Caco-2 (cell line): ENCODE results near the gene PAIP2B. TPM values are rescaled to one million over a fixed set of nuclear protein-coding genes. Genes with fewer than 3 reads are reported as not detected.

ENCODE experiments used
- BruUV-seq: library from RNA; stranded (reverse); fragments of 400-500 nt; replicated peaks from 2 replicates; lab custom pipeline; 2021; lab: Mats Ljungman, UMichigan
- CTCF ChIA-PET: fragments of 300-600 bp; sonication (Branson Sonifier 250); formaldehyde crosslinking; loops from one replicate; lab custom pipeline; 2022; ENCODE audit warnings: antibody characterized with exemption; lab: Charles Lee
- POLR2A ChIA-PET: fragments of 300-600 bp; sonication (Branson Sonifier 250); formaldehyde crosslinking; loops from one replicate; lab custom pipeline; 2022; ENCODE audit warnings: antibody characterized with exemption; lab: Charles Lee
- DNase-seq, 2 experiments: peaks; one replicate each; pipeline versions ENCODE4 v3.0.0 to v3.0.0-alpha.2; 2020 to 2022
- H3K27me3 ChIP-seq: replicated peaks from 2 replicates; pipeline ENCODE4 v1.6.0; 2011; ENCODE audit warnings: low read length; ENCODE audit not compliant: control insufficient read depth, insufficient read depth
- H3K36me3 ChIP-seq: 2 replicates; pipeline ENCODE4 v1.5.1; 2011; ENCODE audit warnings: low read length; ENCODE audit not compliant: control insufficient read depth, insufficient read depth
- H3K4me1 ChIP-seq: fragments of 250-450 bp; sonication (Bioruptor Pico); 2 replicates; pipeline ENCODE4 v1.5.1; 2020; ENCODE audit warnings: mild to moderate bottlenecking
- H3K4me3 ChIP-seq: 2 replicates; pipeline ENCODE4 v1.5.1; 2011; ENCODE audit warnings: low read depth, mild to moderate bottlenecking, control low read depth, low read length
- H3K9me3 ChIP-seq: fragments of 250-450 bp; sonication (Bioruptor Pico); 2 replicates; pipeline ENCODE4 v1.5.1; 2020; ENCODE audit warnings: mild to moderate bottlenecking, moderate library complexity
- H3K27ac Mint-ChIP-seq: one replicate; pipeline ENCODE4 v1.8.0; 2022; ENCODE audit warnings: mixed read lengths; ENCODE audit not compliant: unreplicated experiment
- H3K27me3 Mint-ChIP-seq: one replicate; pipeline ENCODE4 v1.8.0; 2022; ENCODE audit warnings: mixed read lengths; ENCODE audit not compliant: insufficient read depth, unreplicated experiment
- H3K36me3 Mint-ChIP-seq: one replicate; pipeline ENCODE4 v1.8.0; 2022; ENCODE audit warnings: mild to moderate bottlenecking, mixed read lengths; ENCODE audit not compliant: insufficient read depth, unreplicated experiment
- H3K4me1 Mint-ChIP-seq: one replicate; pipeline ENCODE4 v1.8.0; 2022; ENCODE audit warnings: low read depth, mixed read lengths; ENCODE audit not compliant: unreplicated experiment
- H3K4me3 Mint-ChIP-seq: one replicate; pipeline ENCODE4 v1.8.0; 2022; ENCODE audit warnings: mild to moderate bottlenecking, moderate library complexity, mixed read lengths; ENCODE audit not compliant: unreplicated experiment
- H3K9me3 Mint-ChIP-seq: one replicate; pipeline ENCODE4 v1.8.0; 2022; ENCODE audit warnings: mixed read lengths; ENCODE audit not compliant: unreplicated experiment
- intact Hi-C: fragments of 100-400 bp; cut with micrococcal nuclease; formaldehyde crosslinking; loops from one replicate; pipeline ENCODE4 v1.10.0; 2022; ENCODE audit not compliant: unreplicated experiment
- total RNA-seq: library from RNA; stranded (reverse); gene quantifications from 2 replicates; pipeline ENCODE4 v1.2.3, GENCODE V29; 2022
- TF ChIP-seq, protein P1 (sequence below), 2 experiments: fragments of 200-600 bp in 1 of 2; IDR thresholded peaks; 1 replicate in 1 of 2; 2 replicates in 1 of 2; pipeline versions ENCODE4 v1.5.1 to v1.8.0; 2011 to 2022; ENCODE audit warnings: antibody characterized with exemption in 1 of 2, control low read depth in 1 of 2, inconsistent platforms in 1 of 2, low read depth in 1 of 2, low read length in 1 of 2, mild to moderate bottlenecking in 1 of 2, moderate library complexity in 1 of 2; ENCODE audit not compliant: insufficient read depth in 1 of 2, severe bottlenecking in 1 of 2, unreplicated experiment in 1 of 2

Gene PAIP2B
- total RNA-seq, 1 experiment from 2014 or later: 9.9 TPM

GRCh38 chr2:71136174-71136573 is 90.7 kb downstream of the PAIP2B start:
- H3K27me3 Mint-ChIP-seq: no peaks in the 10 kb centered on the region
- TF ChIP-seq, protein P1, sequence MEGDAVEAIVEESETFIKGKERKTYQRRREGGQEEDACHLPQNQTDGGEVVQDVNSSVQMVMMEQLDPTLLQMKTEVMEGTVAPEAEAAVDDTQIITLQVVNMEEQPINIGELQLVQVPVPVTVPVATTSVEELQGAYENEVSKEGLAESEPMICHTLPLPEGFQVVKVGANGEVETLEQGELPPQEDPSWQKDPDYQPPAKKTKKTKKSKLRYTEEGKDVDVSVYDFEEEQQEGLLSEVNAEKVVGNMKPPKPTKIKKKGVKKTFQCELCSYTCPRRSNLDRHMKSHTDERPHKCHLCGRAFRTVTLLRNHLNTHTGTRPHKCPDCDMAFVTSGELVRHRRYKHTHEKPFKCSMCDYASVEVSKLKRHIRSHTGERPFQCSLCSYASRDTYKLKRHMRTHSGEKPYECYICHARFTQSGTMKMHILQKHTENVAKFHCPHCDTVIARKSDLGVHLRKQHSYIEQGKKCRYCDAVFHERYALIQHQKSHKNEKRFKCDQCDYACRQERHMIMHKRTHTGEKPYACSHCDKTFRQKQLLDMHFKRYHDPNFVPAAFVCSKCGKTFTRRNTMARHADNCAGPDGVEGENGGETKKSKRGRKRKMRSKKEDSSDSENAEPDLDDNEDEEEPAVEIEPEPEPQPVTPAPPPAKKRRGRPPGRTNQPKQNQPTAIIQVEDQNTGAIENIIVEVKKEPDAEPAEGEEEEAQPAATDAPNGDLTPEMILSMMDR (IDR thresholded peaks at IDR 0.05; ENCODE audit: insufficient read depth in 1 of 2, low read depth in 1 of 2, low read length in 1 of 2, severe bottlenecking in 1 of 2, unreplicated experiment in 1 of 2): no peak
- peaks cover 70% of the 10 kb centered on the region for H3K36me3 Mint-ChIP-seq
- Histone ChIP-seq H3K4me3 (no peak overlapping the region), H3K27me3 (no peaks in the 10 kb centered on the region), H3K9me3 (no peaks in the 10 kb centered on the region), H3K4me1 (no peaks in the 10 kb centered on the region), H3K36me3 (peaks cover 1% of the 10 kb centered on the region; the same call in 1 of the 2 replicates)
- H3K4me1 Mint-ChIP-seq: no peaks in the 10 kb centered on the region
- DNase-seq: no peak
- intact Hi-C loops: no loop called here
- H3K4me3 Mint-ChIP-seq: no peak overlapping the region
- no TSS peak for BruUV-seq
- ChIA-PET POLR2A (no interaction called here), CTCF (no interaction called here)
- no peak overlapping the region for H3K27ac Mint-ChIP-seq
- no peaks in the 10 kb centered on the region for H3K9me3 Mint-ChIP-seq

DNA sequence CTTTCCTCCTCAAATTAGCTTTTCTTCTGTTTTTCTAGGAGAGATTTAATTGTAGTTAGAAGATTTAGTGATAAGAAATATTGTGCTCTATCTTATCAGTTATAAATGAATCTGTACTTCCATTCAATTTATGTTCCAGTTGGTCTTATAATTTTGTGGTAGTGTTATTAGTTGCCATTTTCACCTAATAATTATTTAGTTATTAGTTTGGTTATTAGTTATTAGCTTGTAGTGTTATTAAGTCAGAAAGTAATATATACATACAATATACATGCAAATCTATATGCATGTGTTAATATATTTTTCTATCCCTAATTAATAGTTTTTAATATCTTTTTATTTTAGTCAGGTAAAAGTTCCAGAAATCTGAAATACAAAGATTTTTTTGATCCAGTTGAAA is 93.3 kb downstream of the PAIP2B start:
- no peaks in the 10 kb centered on the region for H3K9me3 ChIP-seq
- no peak overlapping the region for H3K4me3 ChIP-seq
- H3K36me3 ChIP-seq: peaks cover 1% of the 10 kb centered on the region; the same call in 1 of the 2 replicates
- CTCF ChIA-PET: no interaction called here
- H3K9me3 Mint-ChIP-seq: no peaks in the 10 kb centered on the region
- POLR2A ChIA-PET: no interaction called here
- TF ChIP-seq, protein P1 (IDR thresholded peaks at IDR 0.05; ENCODE audit: insufficient read depth in 1 of 2, low read depth in 1 of 2, low read length in 1 of 2, severe bottlenecking in 1 of 2, unreplicated experiment in 1 of 2): no peak
- H3K4me3 Mint-ChIP-seq: no peak overlapping the region
- H3K27me3 ChIP-seq: no peaks in the 10 kb centered on the region
- no peak overlapping the region for H3K27ac Mint-ChIP-seq
- peaks cover 59% of the 10 kb centered on the region for H3K36me3 Mint-ChIP-seq
- DNase-seq: no peak
- 0 out of 2 replicates have a peak, but pooled peaks cover 2% of the 10 kb centered on the region for H3K4me1 ChIP-seq
- H3K27me3 Mint-ChIP-seq: no peaks in the 10 kb centered on the region
- no TSS peak for BruUV-seq
- H3K4me1 Mint-ChIP-seq: no peaks in the 10 kb centered on the region
- intact Hi-C loops: no loop called here

Other genes with a start within 250 kb of the PAIP2B start
- gene ANKRD53, start 248.5 kb downstream of the PAIP2B start, total RNA-seq: 0.16 and 0.28 TPM in 2 replicates
- 64.1 and 70.0 TPM in 2 replicates for gene TEX261, start 232.2 kb downstream of the PAIP2B start, total RNA-seq
- gene NAGK, start 158.5 kb downstream of the PAIP2B start, total RNA-seq: 87.6 and 101 TPM in 2 replicates
- gene MCEE, start 96.9 kb downstream of the PAIP2B start, total RNA-seq: 13.7 and 15.6 TPM in 2 replicates
- 53.2 and 57.8 TPM in 2 replicates for gene MPHOSPH10, start 96.5 kb downstream of the PAIP2B start, total RNA-seq
- gene ZNF638, start 104.7 kb upstream of the PAIP2B start, total RNA-seq: 133 and 134 TPM in 2 replicates
- gene DYSF, start 226.5 kb upstream of the PAIP2B start, total RNA-seq: 1.7 and 2.2 TPM in 2 replicates